A549 (cell line): Measurements from ENCODE around the gene GNAT3.

ENCODE experiments used
- CTCF ChIP-seq: fragments of >200 bp; sonication (Bioruptor Twin); formaldehyde crosslinking; IDR thresholded peaks from 3 replicates; pipeline ENCODE4 v1.5.1; 2016
- POLR2A ChIP-seq: IDR thresholded peaks from 2 replicates; pipeline ENCODE4 v1.6.1; 2012; ENCODE audit warnings: mild to moderate bottlenecking, low read length
- REST ChIP-seq: fragments of 200-600 bp; sonication (generic); IDR thresholded peaks from 2 replicates; pipeline ENCODE4 v1.6.1; 2016; ENCODE audit warnings: antibody characterized with exemption, mild to moderate bottlenecking, moderate library complexity
- TP53 ChIP-seq: fragments of 250-450 bp; sonication (Bioruptor Pico); IDR thresholded peaks from 2 replicates; pipeline ENCODE4 v1.5.0; 2021; ENCODE audit warnings: mild to moderate bottlenecking, moderate library complexity

GRCh38 chr7:80415114-80415513 lies 96.8 kb downstream of the GNAT3 start:
- TF ChIP-seq POLR2A (no peak), CTCF (no peak), TP53 (CRISPR knock-in tag) (no peak), REST (no peak)
